Neural crest cell (in vitro differentiated cells): ENCODE data around the gene SLC4A9. TPM values are rescaled to one million over a fixed set of nuclear protein-coding genes. Genes with fewer than 3 reads are reported as not detected.
"Not testable (repeated sequence)": the region's sequence is repeated elsewhere in the genome, so short reads cannot be mapped to it uniquely, and the experiment has no call there.

Source experiments
- DNase-seq: peaks from one replicate; pipeline ENCODE4 v3.0.0; 2021; ENCODE audit warnings: low read depth, mixed read lengths, low spot score
- H3K27ac Mint-ChIP-seq: one replicate; pipeline ENCODE4 v1.8.0; 2021; ENCODE audit warnings: mild to moderate bottlenecking, mixed read lengths; ENCODE audit not compliant: unreplicated experiment
- H3K27me3 Mint-ChIP-seq: 2 replicates; pipeline ENCODE4 v1.8.0; 2021; ENCODE audit warnings: low read depth, mild to moderate bottlenecking, mixed read lengths
- H3K36me3 Mint-ChIP-seq: 2 replicates; pipeline ENCODE4 v1.8.0; 2021; ENCODE audit warnings: low read depth, mild to moderate bottlenecking, mixed read lengths
- H3K4me1 Mint-ChIP-seq: 2 replicates; pipeline ENCODE4 v1.8.0; 2021; ENCODE audit warnings: mixed read lengths
- H3K4me3 Mint-ChIP-seq: one replicate; pipeline ENCODE4 v1.8.0; 2021; ENCODE audit warnings: mild to moderate bottlenecking, mixed read lengths
- H3K9me3 Mint-ChIP-seq: 2 replicates; pipeline ENCODE4 v1.8.0; 2021; ENCODE audit warnings: mixed read lengths
- total RNA-seq: library from RNA; stranded (reverse); gene quantifications from 2 replicates; pipeline ENCODE4 v1.2.1, GENCODE V29; 2021
- TF ChIP-seq, protein P1 (sequence below): fragments of 200-600 bp; sonication (generic); conservative IDR thresholded peaks from 2 replicates; pipeline ENCODE4 v1.5.0; 2021; ENCODE audit warnings: antibody characterized with exemption, mild to moderate bottlenecking

The SLC4A9 gene
- total RNA-seq, 1 donor from 2014 or later, result not detected

DNA sequence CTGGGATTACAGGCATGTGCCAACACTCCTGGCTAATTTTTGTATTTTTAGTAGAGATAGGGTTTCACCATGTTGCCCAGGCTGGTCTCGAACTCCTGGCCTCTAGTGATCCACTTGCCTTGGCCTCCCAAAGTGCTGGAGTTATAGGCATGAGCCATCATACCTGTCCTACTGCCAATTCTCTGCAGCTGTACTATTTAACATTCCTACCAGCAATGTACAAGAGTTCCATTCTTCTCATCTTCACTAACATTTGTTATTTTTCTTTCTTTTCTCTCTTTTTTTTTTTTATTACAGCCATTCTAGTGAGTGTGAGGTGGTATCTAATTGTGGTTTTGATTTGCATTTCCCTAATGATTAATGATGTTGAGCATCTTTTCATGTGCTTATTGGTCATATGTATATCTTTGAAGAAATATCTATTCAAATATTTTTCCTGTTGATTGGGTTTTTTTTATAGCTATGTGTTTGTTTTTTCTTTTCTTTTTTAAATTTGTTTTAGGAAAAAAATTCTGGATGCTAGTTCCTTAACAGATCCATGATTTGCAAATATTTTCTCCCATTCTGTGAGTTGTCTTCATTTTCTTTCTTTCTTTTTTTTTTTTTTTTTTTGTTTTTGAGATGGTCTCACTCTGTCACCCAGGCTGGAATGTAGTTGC, 59.0 kb downstream of the SLC4A9 start:
- no peak overlapping the region for H3K4me3 Mint-ChIP-seq
- H3K27ac Mint-ChIP-seq, result no peak overlapping the region
- TF ChIP-seq, protein P1, sequence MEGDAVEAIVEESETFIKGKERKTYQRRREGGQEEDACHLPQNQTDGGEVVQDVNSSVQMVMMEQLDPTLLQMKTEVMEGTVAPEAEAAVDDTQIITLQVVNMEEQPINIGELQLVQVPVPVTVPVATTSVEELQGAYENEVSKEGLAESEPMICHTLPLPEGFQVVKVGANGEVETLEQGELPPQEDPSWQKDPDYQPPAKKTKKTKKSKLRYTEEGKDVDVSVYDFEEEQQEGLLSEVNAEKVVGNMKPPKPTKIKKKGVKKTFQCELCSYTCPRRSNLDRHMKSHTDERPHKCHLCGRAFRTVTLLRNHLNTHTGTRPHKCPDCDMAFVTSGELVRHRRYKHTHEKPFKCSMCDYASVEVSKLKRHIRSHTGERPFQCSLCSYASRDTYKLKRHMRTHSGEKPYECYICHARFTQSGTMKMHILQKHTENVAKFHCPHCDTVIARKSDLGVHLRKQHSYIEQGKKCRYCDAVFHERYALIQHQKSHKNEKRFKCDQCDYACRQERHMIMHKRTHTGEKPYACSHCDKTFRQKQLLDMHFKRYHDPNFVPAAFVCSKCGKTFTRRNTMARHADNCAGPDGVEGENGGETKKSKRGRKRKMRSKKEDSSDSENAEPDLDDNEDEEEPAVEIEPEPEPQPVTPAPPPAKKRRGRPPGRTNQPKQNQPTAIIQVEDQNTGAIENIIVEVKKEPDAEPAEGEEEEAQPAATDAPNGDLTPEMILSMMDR, result no peak
- DNase-seq, result no peak
- H3K36me3 Mint-ChIP-seq, result peaks cover 5% of the 10 kb centered on the region
- H3K9me3 Mint-ChIP-seq, result no peaks in the 10 kb centered on the region
- peaks cover 17% of the 10 kb centered on the region for H3K4me1 Mint-ChIP-seq
- H3K27me3 Mint-ChIP-seq, result no peaks in the 10 kb centered on the region

DNA sequence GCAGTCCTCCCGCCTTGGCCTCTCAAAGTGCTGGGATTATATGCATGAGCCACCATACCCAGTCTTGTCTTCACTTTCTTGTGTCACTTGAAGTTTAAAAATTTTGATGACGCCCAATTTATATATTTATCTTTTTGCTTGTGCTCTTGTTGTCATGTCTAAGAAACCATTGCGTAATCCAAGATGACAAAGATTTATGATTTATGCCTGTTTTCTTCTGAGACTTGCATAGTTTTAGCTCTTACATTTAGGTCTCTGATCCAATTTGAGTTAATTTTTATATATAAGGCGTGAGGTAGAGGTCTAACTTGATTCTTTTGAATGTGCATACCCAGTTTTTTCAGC, 60.2 kb downstream of the SLC4A9 start:
- TF ChIP-seq, protein P1, result no peak
- Mint-ChIP-seq H3K4me3 (no peak overlapping the region), H3K4me1 (peaks cover 17% of the 10 kb centered on the region), H3K27me3 (no peaks in the 10 kb centered on the region), H3K36me3 (peaks cover 5% of the 10 kb centered on the region), H3K9me3 (no peaks in the 10 kb centered on the region), H3K27ac (peak overlapping the region; percentile 76)
- no peak for DNase-seq

DNA sequence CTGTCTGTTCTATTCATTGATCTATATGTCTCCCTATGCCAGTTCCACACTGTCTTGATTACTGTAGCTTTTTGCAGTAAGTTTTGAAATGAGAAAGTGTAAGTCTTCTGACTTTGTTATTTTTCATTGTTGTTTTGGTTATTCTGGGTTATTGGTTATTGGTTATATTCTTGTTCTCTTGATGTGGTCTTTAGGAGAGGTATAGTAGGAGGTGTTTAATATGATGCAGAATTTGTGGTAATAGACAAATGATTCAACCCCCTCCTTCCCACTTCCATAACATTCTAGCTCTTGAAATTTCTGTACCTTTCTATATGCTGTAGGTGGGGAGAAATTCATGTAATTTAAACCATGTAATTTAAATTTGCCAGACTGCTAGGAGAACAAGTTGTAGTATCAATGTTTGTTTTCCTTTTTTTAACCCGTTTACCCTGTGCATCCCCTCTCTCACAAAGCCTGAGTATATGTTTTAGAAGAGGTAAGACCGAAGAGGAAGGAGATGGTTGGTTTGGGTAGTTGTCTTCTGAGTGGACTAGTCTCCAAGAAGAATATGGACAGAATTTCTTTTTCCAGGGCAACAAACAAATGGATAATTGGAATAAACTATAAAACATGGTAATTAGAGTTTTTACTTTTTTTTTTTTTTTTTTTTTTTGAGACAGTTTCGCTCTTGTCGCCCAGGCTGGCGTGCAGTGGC, 60.8 kb downstream of the SLC4A9 start:
- peaks cover 20% of the 10 kb centered on the region for H3K4me1 Mint-ChIP-seq
- H3K27ac Mint-ChIP-seq, result no peak overlapping the region
- no peaks in the 10 kb centered on the region for H3K27me3 Mint-ChIP-seq
- TF ChIP-seq, protein P1, result no peak
- H3K4me3 Mint-ChIP-seq, result no peak overlapping the region
- no peaks in the 10 kb centered on the region for H3K9me3 Mint-ChIP-seq
- no peak for DNase-seq
- H3K36me3 Mint-ChIP-seq, result peaks cover 7% of the 10 kb centered on the region

DNA sequence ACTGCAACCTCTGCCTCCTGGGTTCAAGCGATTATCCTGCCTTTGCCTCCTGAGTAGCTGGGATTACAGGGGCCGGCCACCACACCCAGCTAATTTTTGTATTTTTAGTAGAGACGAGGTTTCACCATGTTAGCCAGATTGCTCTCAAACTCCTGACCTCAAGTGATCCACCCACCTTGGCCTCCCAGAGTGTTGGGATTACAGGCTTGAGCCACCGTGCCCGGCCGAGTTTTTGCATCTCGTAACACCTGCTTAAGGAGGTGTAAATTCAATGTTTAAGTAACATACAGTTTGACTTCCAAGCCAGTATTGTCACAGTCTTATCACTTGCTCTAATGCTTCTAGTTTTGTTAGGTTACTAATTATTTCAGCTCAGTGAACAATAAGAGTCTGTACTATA, 61.4 kb downstream of the SLC4A9 start:
- H3K4me3 Mint-ChIP-seq, H3K9me3 Mint-ChIP-seq, H3K27ac Mint-ChIP-seq, H3K36me3 Mint-ChIP-seq, H3K27me3 Mint-ChIP-seq, DNase-seq: not testable (repeated sequence)
- peaks cover 20% of the 10 kb centered on the region for H3K4me1 Mint-ChIP-seq

DNA sequence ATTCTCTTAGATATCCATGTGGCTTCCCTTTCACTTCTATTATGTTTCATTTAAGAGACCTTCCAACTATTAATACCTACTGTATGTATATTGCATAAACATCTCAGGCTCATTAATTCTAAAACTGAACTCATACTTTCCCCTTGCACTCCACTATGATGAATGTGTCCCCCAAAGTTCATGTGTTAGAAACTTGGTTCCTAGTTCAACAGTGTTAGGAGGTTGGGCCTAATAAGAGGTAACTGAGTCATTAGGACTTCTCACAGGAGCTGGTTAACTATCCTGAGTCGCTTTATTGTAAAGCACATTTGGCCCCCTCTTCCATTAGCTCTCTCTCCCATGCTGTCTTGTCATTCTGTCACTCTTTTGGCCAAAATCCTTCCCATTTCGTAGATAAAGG, 63.6 kb downstream of the SLC4A9 start:
- TF ChIP-seq, protein P1, result no peak
- no peak for DNase-seq
- no peaks in the 10 kb centered on the region for H3K27me3 Mint-ChIP-seq
- H3K9me3 Mint-ChIP-seq, result no peaks in the 10 kb centered on the region
- H3K4me1 Mint-ChIP-seq, result peaks cover 20% of the 10 kb centered on the region
- no peak overlapping the region for H3K27ac Mint-ChIP-seq
- H3K4me3 Mint-ChIP-seq, result no peak overlapping the region
- peaks cover 8% of the 10 kb centered on the region for H3K36me3 Mint-ChIP-seq

DNA sequence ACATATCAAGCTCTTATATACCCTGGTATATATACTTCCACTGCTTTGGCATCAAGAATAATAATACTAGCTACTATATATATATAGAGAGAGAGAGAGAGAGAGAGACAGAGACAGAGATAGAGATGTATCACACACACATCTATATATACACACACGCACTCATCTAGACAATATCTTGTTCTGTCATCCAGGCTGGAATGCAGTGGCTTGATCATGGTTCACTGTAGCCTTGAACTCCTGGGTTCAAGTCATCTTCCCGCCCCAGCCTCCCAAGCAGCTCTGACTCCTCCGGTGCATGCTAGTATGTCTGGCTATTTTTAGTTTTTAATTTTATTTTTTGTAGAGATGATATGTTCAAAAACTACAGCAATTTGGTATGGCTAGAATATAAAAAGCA, 64.1 kb downstream of the SLC4A9 start:
- H3K9me3 Mint-ChIP-seq, result no peaks in the 10 kb centered on the region
- H3K4me1 Mint-ChIP-seq, result peaks cover 20% of the 10 kb centered on the region
- H3K36me3 Mint-ChIP-seq, result peaks cover 8% of the 10 kb centered on the region
- no peaks in the 10 kb centered on the region for H3K27me3 Mint-ChIP-seq
- DNase-seq, result no peak
- no peak overlapping the region for H3K27ac Mint-ChIP-seq
- no peak overlapping the region for H3K4me3 Mint-ChIP-seq
- TF ChIP-seq, protein P1, result no peak
